Kidney epithelial cell (primary cell): ENCODE results near the gene B4GALT5. TPM values are rescaled to one million over a fixed set of nuclear protein-coding genes. Genes with fewer than 3 reads are reported as not detected.

ENCODE experiments used
- DNase-seq: peaks from one replicate; pipeline ENCODE4 v3.0.0-alpha.2; 2010; ENCODE audit warnings: low read depth
- H3K27me3 ChIP-seq: 2 replicates; pipeline ENCODE4 v1.6.0; 2011; ENCODE audit warnings: low read length; ENCODE audit not compliant: control insufficient read depth, insufficient read depth
- H3K36me3 ChIP-seq: 2 replicates; pipeline ENCODE4 v1.5.1; 2011; ENCODE audit warnings: low read length; ENCODE audit not compliant: control insufficient read depth, insufficient read depth
- H3K4me3 ChIP-seq: 2 replicates; pipeline ENCODE4 v1.5.1; 2011; ENCODE audit warnings: low read depth, mild to moderate bottlenecking, control low read depth, low read length
- total RNA-seq: library from RNA; depleted of rRNA; stranded (reverse); fragments of >200 nt; gene quantifications from 2 replicates; pipeline ENCODE4 v1.2.3, GENCODE V29; 2015
- TF ChIP-seq, protein P1 (sequence below): IDR thresholded peaks from 2 replicates; pipeline ENCODE4 v1.5.1; 2011; ENCODE audit warnings: mild to moderate bottlenecking, moderate library complexity, low read length, control low read depth, inconsistent platforms; ENCODE audit not compliant: insufficient read depth, poor library complexity, severe bottlenecking

The B4GALT5 gene
- total RNA-seq, 1 donor from 2014 or later: 67.6 TPM

DNA sequence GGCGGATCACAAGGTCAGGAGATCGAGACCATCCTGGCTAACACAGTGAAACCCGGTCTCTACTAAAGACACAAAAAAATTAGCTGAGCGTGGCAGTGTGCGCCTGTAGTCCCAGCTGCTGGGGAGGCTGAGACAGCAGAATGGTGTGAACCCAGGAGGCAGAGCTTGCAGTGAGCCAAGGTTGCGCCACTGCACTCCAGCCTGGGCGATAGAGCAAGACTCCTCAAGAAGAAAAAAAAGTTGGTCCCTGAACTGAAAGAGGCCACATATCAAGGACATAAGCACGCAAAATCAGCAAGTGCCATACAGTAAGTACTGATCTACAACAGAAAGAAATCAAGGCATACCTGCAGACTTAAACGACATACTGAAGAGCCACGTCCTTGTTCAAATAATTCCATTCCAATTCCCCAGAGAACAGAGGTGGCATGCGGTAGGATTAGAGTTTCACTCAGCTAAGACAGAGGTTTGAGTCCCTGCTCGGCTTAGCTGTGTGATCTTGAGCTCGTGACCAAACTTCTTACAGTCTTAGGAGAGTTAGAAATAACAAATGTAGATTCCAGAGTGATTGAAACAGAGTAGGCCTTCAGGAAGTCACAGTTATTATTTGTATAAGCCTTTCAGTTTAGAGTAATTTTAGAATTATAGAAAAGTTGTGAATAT lies 29.2 kb downstream of the B4GALT5 start:
- Histone ChIP-seq H3K4me3 (no peak overlapping the region), H3K27me3 (no peaks in the 10 kb centered on the region), H3K36me3 (no peaks in the 10 kb centered on the region)
- TF ChIP-seq, protein P1, sequence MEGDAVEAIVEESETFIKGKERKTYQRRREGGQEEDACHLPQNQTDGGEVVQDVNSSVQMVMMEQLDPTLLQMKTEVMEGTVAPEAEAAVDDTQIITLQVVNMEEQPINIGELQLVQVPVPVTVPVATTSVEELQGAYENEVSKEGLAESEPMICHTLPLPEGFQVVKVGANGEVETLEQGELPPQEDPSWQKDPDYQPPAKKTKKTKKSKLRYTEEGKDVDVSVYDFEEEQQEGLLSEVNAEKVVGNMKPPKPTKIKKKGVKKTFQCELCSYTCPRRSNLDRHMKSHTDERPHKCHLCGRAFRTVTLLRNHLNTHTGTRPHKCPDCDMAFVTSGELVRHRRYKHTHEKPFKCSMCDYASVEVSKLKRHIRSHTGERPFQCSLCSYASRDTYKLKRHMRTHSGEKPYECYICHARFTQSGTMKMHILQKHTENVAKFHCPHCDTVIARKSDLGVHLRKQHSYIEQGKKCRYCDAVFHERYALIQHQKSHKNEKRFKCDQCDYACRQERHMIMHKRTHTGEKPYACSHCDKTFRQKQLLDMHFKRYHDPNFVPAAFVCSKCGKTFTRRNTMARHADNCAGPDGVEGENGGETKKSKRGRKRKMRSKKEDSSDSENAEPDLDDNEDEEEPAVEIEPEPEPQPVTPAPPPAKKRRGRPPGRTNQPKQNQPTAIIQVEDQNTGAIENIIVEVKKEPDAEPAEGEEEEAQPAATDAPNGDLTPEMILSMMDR: no peak
- no peak for DNase-seq

- DNase-seq: no peak
- Histone ChIP-seq H3K27me3 (no peaks in the 10 kb centered on the region), H3K4me3 (no peak overlapping the region), H3K36me3 (no peaks in the 10 kb centered on the region)
- TF ChIP-seq, protein P1: no peak
Observed at GRCh38 chr20:49682798-49683197, 30.9 kb downstream of the B4GALT5 start.

DNA sequence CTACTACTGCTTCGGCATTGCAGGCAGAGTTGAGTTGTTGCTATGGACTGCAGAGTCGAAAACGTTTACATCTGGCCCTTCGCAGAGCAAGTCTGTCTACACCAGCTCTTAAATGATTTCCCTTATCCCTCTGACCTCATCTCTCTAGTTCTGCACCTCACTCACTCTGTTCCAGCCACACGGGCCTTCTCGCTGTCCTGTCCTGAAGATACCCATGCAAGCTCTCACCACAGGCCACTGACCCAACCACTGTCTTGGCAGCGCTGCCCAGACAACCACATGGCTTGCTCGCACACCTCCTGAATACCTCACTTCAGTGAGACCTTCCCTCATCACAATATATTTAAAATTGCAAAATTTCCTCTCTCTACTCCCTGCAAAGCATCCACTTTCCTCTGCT lies 31.4 kb downstream of the B4GALT5 start:
- TF ChIP-seq, protein P1: no peak
- H3K27me3 ChIP-seq: no peaks in the 10 kb centered on the region

GRCh38 chr20:49681850-49682216 lies 31.8 kb downstream of the B4GALT5 start:
- Histone ChIP-seq H3K27me3 (no peaks in the 10 kb centered on the region), H3K36me3 (no peaks in the 10 kb centered on the region), H3K4me3 (no peak overlapping the region)
- no peak for DNase-seq
- TF ChIP-seq, protein P1: no peak

More for the DNA sequence above, 31.4 kb downstream of the B4GALT5 start:
- no peak for DNase-seq
- Histone ChIP-seq H3K4me3 (no peak overlapping the region), H3K36me3 (no peaks in the 10 kb centered on the region)

DNA sequence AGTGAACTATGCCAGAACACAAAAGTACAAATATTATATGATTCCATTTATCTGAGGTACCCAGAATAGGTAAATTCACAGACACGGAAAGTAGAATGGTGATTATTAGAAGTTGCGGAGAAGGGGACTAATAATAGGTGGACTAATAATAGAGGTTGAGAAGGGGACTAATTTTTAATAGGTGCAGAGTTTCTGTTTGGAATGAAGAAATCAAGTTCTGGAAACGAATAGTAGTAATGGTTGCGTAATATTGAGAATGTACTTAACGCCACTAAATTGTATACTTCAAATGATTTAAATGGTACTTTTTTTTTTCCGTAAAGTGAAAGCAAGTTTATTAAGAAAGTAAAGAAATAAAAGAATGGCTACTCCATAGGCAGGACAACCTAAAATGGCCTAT lies 33.2 kb downstream of the B4GALT5 start:
- no peak for DNase-seq
- no peaks in the 10 kb centered on the region for H3K36me3 ChIP-seq
- TF ChIP-seq, protein P1: no peak

GRCh38 chr20:49679634-49680033 lies 34.0 kb downstream of the B4GALT5 start:
- TF ChIP-seq, protein P1: no peak
- H3K4me3 ChIP-seq: no peak overlapping the region
- no peaks in the 10 kb centered on the region for H3K27me3 ChIP-seq
- no peak for DNase-seq
- no peaks in the 10 kb centered on the region for H3K36me3 ChIP-seq

More for the DNA sequence above, 33.2 kb downstream of the B4GALT5 start:
- Histone ChIP-seq H3K27me3 (no peaks in the 10 kb centered on the region), H3K4me3 (no peak overlapping the region)
